K562 (cell line): ENCODE measurements around the gene OSCAR. TPM values are rescaled to one million over a fixed set of nuclear protein-coding genes. Genes with fewer than 3 reads are reported as not detected.
A peak's percentile ranks its signal among the peaks of the same experiment; 100 is the strongest.

Experiments
- ATAC-seq: fragments of 200-7000 bp; cut with Tn5 transposase; 3 replicates; pipeline ENCODE4 v1.9.1; 2020; ENCODE audit warnings: moderate library complexity
- BruUV-seq: library from RNA; stranded (reverse); fragments of 400-500 nt; replicated peaks from 2 replicates; lab custom pipeline; 2021; lab: Mats Ljungman, UMichigan
- CTCF ChIA-PET: fragments of 300-600 bp; formaldehyde crosslinking; extraction: SDS; loops from one replicate; lab custom pipeline; 2021; ENCODE audit warnings: low intra/inter-chr PET ratio; lab: Yijun Ruan, JAX
- POLR2A ChIA-PET: fragments of 300-600, 350-650 bp; sonication (Branson Sonifier 250); formaldehyde crosslinking; extraction: SDS; loops from one replicate; lab custom pipeline; 2021; ENCODE audit warnings: antibody characterized with exemption, inconsistent platforms; lab: Yijun Ruan, JAX
- DNase-seq, 4 experiments: peaks; one replicate each; pipeline versions ENCODE4 v3.0.0 to v3.0.0-alpha.2; 2011 to 2018; ENCODE audit warnings: low spot score in 3 of 4, mixed read lengths in 3 of 4; ENCODE audit errors: extremely low read depth in 1 of 4
- FAIRE-seq: peaks from 2 replicates; lab custom pipeline; 2011; peaks lifted over from hg19 to GRCh38; lab: Jason Lieb, UNC
- H2AFZ ChIP-seq: 2 replicates; pipeline ENCODE4 v1.6.0; 2011; ENCODE audit warnings: low read depth, low read length, control low read depth, inconsistent platforms
- H3K27ac ChIP-seq: fragments of 200-600 bp; 3 replicates; pipeline ENCODE4 v1.8.0; 2011; ENCODE audit warnings: low read depth, mild to moderate bottlenecking, control low read depth, inconsistent platforms, low read length, moderate library complexity, mixed read lengths; ENCODE audit errors: extremely low read depth
- H3K27me3 ChIP-seq, 2 experiments: fragments of 300-600 bp in 1 of 2; 2 replicates in 1 of 2; 3 replicates in 1 of 2; pipeline versions ENCODE4 v1.6.0 to v1.8.0; 2011; ENCODE audit warnings: inconsistent platforms in 2 of 2, low read length in 2 of 2, mild to moderate bottlenecking in 1 of 2, mixed read lengths in 1 of 2, moderate library complexity in 1 of 2; ENCODE audit not compliant: control insufficient read depth in 2 of 2, insufficient read depth in 2 of 2
- H3K36me3 ChIP-seq: fragments of 300-600 bp; 3 replicates; pipeline ENCODE4 v1.8.0; 2011; ENCODE audit warnings: mild to moderate bottlenecking, low read length, inconsistent platforms; ENCODE audit not compliant: control insufficient read depth, insufficient read depth
- H3K4me1 ChIP-seq, 2 experiments: fragments of 200-600 bp in 1 of 2; replicated peaks in 1 of 2; 2 replicates in 1 of 2; 3 replicates in 1 of 2; pipeline versions ENCODE4 v1.5.1 to v1.8.0; 2011; ENCODE audit warnings: inconsistent platforms in 2 of 2, low read length in 2 of 2, mild to moderate bottlenecking in 1 of 2, mixed read lengths in 1 of 2, moderate library complexity in 1 of 2; ENCODE audit not compliant: control insufficient read depth in 2 of 2, insufficient read depth in 2 of 2
- H3K4me2 ChIP-seq: 2 replicates; pipeline ENCODE4 v1.6.1; 2011; ENCODE audit warnings: low read length, control low read depth, inconsistent platforms, mixed read lengths; ENCODE audit not compliant: insufficient read depth
- H3K4me3 ChIP-seq: fragments of 200-600 bp; sonication (generic), shearing (Covaris generic); 2 replicates; pipeline ENCODE4 v1.5.1; 2016; ENCODE audit warnings: control low read depth, inconsistent platforms
- H3K79me2 ChIP-seq: fragments of 200-600 bp; 3 replicates; pipeline ENCODE4 v1.8.0; 2011; ENCODE audit warnings: low read length, inconsistent platforms; ENCODE audit not compliant: control insufficient read depth, insufficient read depth
- H3K9ac ChIP-seq, 2 experiments: 2 replicates each; pipeline versions ENCODE4 v1.6.0 to v1.6.1; 2011; ENCODE audit warnings: low read depth in 2 of 2, low read length in 2 of 2, control low read depth in 1 of 2, inconsistent platforms in 1 of 2, mild to moderate bottlenecking in 1 of 2, mixed read lengths in 1 of 2; ENCODE audit not compliant: insufficient read depth in 1 of 2
- H3K9me1 ChIP-seq: one replicate; pipeline ENCODE4 v1.6.0; 2011; ENCODE audit warnings: inconsistent platforms, mild to moderate bottlenecking, low read length, moderate library complexity; ENCODE audit not compliant: control insufficient read depth, insufficient read depth
- H3K9me3 ChIP-seq: replicated peaks from 2 replicates; pipeline ENCODE4 v1.5.1; 2011; ENCODE audit warnings: low read depth, low read length, inconsistent platforms; ENCODE audit not compliant: control insufficient read depth, insufficient read depth
- H4K20me1 ChIP-seq: replicated peaks from 2 replicates; pipeline ENCODE4 v1.6.1; 2011; ENCODE audit warnings: low read length, inconsistent platforms, mixed read lengths; ENCODE audit not compliant: control insufficient read depth, insufficient read depth
- ATF1 ChIP-seq, 2 experiments: fragments of 450-650 bp in 1 of 2; IDR thresholded peaks; 2 replicates each; pipeline ENCODE4 v1.6.1; 2016; ENCODE audit warnings: missing compliant biosample characterization in 1 of 2, missing genetic modification characterization in 1 of 2
- DPF2 ChIP-seq: fragments of 450-650 bp; IDR thresholded peaks from 2 replicates; pipeline ENCODE4 v1.6.1; 2016
- PHF20 ChIP-seq: fragments of 450-650 bp; IDR thresholded peaks from 2 replicates; pipeline ENCODE4 v1.6.1; 2018; ENCODE audit not compliant: partially characterized antibody
- SAFB ChIP-seq: fragments of 200-400 bp; formaldehyde crosslinking; IDR thresholded peaks from 2 replicates; pipeline ENCODE4 v1.6.1; 2017; ENCODE audit warnings: low read depth, low read length, borderline replicate concordance
- TAF1 ChIP-seq: IDR thresholded peaks from 2 replicates; pipeline ENCODE4 v1.6.1; 2011; ENCODE audit warnings: mild to moderate bottlenecking, low read length, moderate library complexity; ENCODE audit not compliant: insufficient read depth, control insufficient read depth, severe bottlenecking; ENCODE audit errors: extremely low read depth
- ZKSCAN1 ChIP-seq: fragments of 150-350 bp; IDR thresholded peaks from 2 replicates; pipeline ENCODE4 v1.6.1; 2016; ENCODE audit warnings: low read depth, low read length
- ZNF197 ChIP-seq: fragments of 200-800 bp; sonication (Bioruptor generic); IDR thresholded peaks from 2 replicates; pipeline ENCODE4 v1.6.1; 2016; ENCODE audit warnings: low read depth, missing genetic modification characterization, missing compliant biosample characterization
- ZNF282 ChIP-seq: sonication (generic); formaldehyde crosslinking; IDR thresholded peaks from 2 replicates; pipeline ENCODE4 v1.8.1; 2023; ENCODE audit warnings: missing genetic modification reagents
- ZNF3 ChIP-seq: fragments of 250-450 bp; sonication (Bioruptor Pico); IDR thresholded peaks from 2 replicates; pipeline ENCODE4 v1.5.0; 2021; ENCODE audit warnings: mild to moderate bottlenecking, moderate library complexity
- ZNF445 ChIP-seq: fragments of 250-450 bp; sonication (Bioruptor Pico); IDR thresholded peaks from 2 replicates; pipeline ENCODE4 v1.4.0; 2020; ENCODE audit warnings: low read depth, mild to moderate bottlenecking, moderate library complexity
- WGBS: fragments of 100-300 bp; shearing (Covaris generic); methylation state at CpG from one replicate; pipeline ENCODE4 v1.1.6; 2016; ENCODE audit warnings: low coverage, mixed read lengths; ENCODE audit not compliant: insufficient coverage; ENCODE audit errors: missing lambda C conversion rate; 5-methylcytosine and 5-hydroxymethylcytosine counted together
- in situ Hi-C: fragments of 300-500 bp; cut with MboI; formaldehyde crosslinking; loops from 4 replicates; pipeline ENCODE4 v1.15.0; 2018; ENCODE audit warnings: inconsistent platforms, mixed read lengths
- intact Hi-C: fragments of 100-400 bp; cut with micrococcal nuclease; formaldehyde crosslinking; loops from 2 replicates; pipeline ENCODE4 v1.14.2; 2022
- polyA plus RNA-seq, 8 experiments: library from polyadenylated mRNA; depleted of rRNA in 4 of 8; stranded (reverse) in 5 of 8; unstranded in 3 of 8; fragments of >200 nt; fragmentation: Nextera tagmentation in 2 of 8; fragmentation: Illumina TruSeq in 1 of 8; extraction: Ambion mirVana in 2 of 8; extraction: Trizol in 1 of 8; gene quantifications; 2 replicates each; pipeline versions ENCODE4 v1.2.1 to v1.2.3, GENCODE V29; 2011 to 2014; ENCODE audit warnings: inconsistent platforms in 1 of 8, missing spikeins in 1 of 8
- total RNA-seq, 7 experiments: library from RNA; depleted of rRNA in 6 of 7; stranded (reverse); fragments of >200 nt in 6 of 7; fragmentation: Illumina TruSeq in 2 of 7; extraction: Trizol in 2 of 7; gene quantifications; 2 replicates each; pipeline versions ENCODE4 v1.2.1 to v1.2.3, GENCODE V29; 2011 to 2021; ENCODE audit warnings: low replicate concordance in 1 of 7
- TF ChIP-seq, protein P1 (sequence below): sonication (generic); formaldehyde crosslinking; IDR thresholded peaks from 2 replicates; pipeline ENCODE4 v1.8.0; 2022; ENCODE audit warnings: missing genetic modification reagents, mild to moderate bottlenecking, moderate library complexity, borderline replicate concordance
- TF ChIP-seq, protein P2 (sequence below): fragments of 250-450 bp; sonication (Bioruptor Pico); IDR thresholded peaks from 2 replicates; pipeline ENCODE4 v1.4.0; 2020
- TF ChIP-seq, protein P3 (sequence below): fragments of 200-800 bp; sonication (Bioruptor generic); IDR thresholded peaks from 2 replicates; pipeline ENCODE4 v1.6.1; 2017; ENCODE audit warnings: missing genetic modification characterization, missing compliant biosample characterization

Gene OSCAR
- total and polyA plus RNA-seq, 9 of the 15 experiments (the other 6 are each of a cell fraction or from before 2014, with no cell fraction given) = 0.09 to 0.62 (median 0.13) TPM; not detected in 5

DNA sequence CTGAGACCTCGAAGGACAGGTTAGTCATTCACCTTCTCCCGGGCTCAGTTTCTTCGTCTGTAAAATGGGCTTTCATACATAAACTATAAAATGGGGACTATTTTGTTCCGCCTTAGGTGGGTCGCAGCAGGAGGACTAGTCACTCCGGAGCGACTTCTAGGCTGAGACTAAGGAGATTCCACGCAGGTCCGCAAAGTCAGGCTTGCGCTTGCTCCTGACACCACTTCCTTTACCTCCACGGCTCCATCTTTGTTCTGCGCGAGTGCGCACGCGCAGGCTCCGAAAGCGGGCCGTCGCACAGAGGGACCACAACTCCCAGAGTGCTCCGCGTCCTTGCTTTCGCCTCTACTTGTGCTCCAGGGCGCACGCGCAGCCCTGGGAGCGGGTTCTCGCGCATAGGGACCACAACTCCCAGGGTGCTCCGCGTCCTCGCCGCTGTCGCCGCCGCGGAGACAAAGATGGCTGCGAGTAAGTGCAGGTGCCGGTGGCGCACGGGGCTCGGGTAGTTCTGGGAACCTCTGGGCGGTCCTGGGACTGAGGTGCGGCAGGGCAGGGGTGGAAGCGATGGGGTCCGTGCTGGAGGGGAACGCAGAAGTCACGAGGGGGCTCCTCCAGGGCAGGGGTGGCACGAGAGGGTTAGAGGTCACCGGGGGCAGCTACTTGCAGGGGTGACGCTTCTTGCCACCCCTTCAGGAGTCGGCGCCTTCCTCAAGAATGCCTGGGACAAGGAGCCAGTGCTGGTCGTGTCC, 2.0 kb upstream of the OSCAR start, which contains the start of gene NDUFA3:
Gene NDUFA3 (plus strand): TSS at position 435 of the 749 bp plus-strand sequence. CDS start 24 bp downstream, at position 459.
- DNase-seq (peak; percentile 99 to 100 (median 99)), FAIRE-seq (peak; percentile 100), ATAC-seq (peak; percentile 99)
- Histone ChIP-seq H3K9me1 (no peaks in the 10 kb centered on the region), H3K27ac (peak within 1 kb of the TSS; percentile 65), H3K9me3 (no peaks in the 10 kb centered on the region), H3K4me2 (peak within 1 kb of the TSS; percentile 91), H2AFZ (peak within 1 kb of the TSS; percentile 98), H3K4me3 (peak within 1 kb of the TSS; percentile 64), H3K27me3 (no peaks in the 10 kb centered on the region), H4K20me1 (no peaks in the 10 kb centered on the region), H3K79me2 (peaks cover 24% of the 10 kb centered on the region), H3K4me1 (peaks cover 0 to 25% of the 10 kb centered on the region in 2 experiments; a peak in 3 of 5 replicates), H3K36me3 (peaks cover 33% of the 10 kb centered on the region; the same call in 2 of the 3 replicates), H3K9ac (peak within 1 kb of the TSS; percentile 79 to 90)
- ChIA-PET CTCF (interaction anchor here (0.6 kb wide), 2 partner anchors 12 to 260 kb away, joined by 3 read pairs; no protein-coding TSS in a partner anchor), POLR2A (interaction anchor here (0.7 kb wide), 2 partner anchors 13 to 280 kb away, joined by 3 read pairs; partner anchors contain the start of genes PRPF31 and TFPT)
- intact Hi-C loops (no loop called here), in situ Hi-C loops (no loop called here)
- BruUV-seq = no TSS peak
- under 1% methylated on average over 51 of the region's 54 CpGs for WGBS
- no peak for TF ChIP-seq ZNF445 (CRISPR knock-in tag)
- TF ChIP-seq ZNF282 (CRISPR knock-in tag) = no peak
- TF ChIP-seq, protein P1, sequence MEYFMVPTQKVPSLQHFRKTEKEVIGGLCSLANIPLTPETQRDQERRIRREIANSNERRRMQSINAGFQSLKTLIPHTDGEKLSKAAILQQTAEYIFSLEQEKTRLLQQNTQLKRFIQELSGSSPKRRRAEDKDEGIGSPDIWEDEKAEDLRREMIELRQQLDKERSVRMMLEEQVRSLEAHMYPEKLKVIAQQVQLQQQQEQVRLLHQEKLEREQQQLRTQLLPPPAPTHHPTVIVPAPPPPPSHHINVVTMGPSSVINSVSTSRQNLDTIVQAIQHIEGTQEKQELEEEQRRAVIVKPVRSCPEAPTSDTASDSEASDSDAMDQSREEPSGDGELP (CRISPR knock-in tag) = peak; percentile 61; the same call in 1 of the 2 replicates
- peak; percentile 90 for TF ChIP-seq PHF20
- TF ChIP-seq ZKSCAN1 = peak; percentile 12; the same call in 1 of the 2 replicates
- TF ChIP-seq SAFB = no peak
- TF ChIP-seq TAF1 = peak; percentile 87
- 0 out of 2 replicates have a peak, but pooled peaks have one; percentile 46 for TF ChIP-seq ZNF197
- TF ChIP-seq, protein P2, sequence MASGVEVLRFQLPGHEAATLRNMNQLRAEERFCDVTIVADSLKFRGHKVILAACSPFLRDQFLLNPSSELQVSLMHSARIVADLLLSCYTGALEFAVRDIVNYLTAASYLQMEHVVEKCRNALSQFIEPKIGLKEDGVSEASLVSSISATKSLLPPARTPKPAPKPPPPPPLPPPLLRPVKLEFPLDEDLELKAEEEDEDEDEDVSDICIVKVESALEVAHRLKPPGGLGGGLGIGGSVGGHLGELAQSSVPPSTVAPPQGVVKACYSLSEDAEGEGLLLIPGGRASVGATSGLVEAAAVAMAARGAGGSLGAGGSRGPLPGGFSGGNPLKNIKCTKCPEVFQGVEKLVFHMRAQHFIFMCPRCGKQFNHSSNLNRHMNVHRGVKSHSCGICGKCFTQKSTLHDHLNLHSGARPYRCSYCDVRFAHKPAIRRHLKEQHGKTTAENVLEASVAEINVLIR = peak; percentile 56; the same call in 1 of the 2 replicates
- TF ChIP-seq ATF1 (CRISPR knock-in tag; IDR thresholded peaks at IDR 0.05) = 0 out of 2 replicates have a peak, but pooled peaks have one; percentile 36
- peak; percentile 84 for TF ChIP-seq ATF1 (tag; IDR thresholded peaks at IDR 0.05)
- peak; percentile 84 for TF ChIP-seq ZNF3 (CRISPR knock-in tag)
- TF ChIP-seq, protein P3, sequence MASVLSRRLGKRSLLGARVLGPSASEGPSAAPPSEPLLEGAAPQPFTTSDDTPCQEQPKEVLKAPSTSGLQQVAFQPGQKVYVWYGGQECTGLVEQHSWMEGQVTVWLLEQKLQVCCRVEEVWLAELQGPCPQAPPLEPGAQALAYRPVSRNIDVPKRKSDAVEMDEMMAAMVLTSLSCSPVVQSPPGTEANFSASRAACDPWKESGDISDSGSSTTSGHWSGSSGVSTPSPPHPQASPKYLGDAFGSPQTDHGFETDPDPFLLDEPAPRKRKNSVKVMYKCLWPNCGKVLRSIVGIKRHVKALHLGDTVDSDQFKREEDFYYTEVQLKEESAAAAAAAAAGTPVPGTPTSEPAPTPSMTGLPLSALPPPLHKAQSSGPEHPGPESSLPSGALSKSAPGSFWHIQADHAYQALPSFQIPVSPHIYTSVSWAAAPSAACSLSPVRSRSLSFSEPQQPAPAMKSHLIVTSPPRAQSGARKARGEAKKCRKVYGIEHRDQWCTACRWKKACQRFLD (CRISPR knock-in tag) = peak; percentile 77; the same call in 1 of the 2 replicates
- TF ChIP-seq DPF2 = peak; percentile 36; the same call in 1 of the 2 replicates
